Measurements from ENCODE around the gene RPL13A. TPM values are rescaled to one million over a fixed set of nuclear protein-coding genes. Genes with fewer than 3 reads are reported as not detected.
"Not testable (repeated sequence)": the region's sequence is repeated elsewhere in the genome, so short reads cannot be mapped to it uniquely, and the experiment has no call there.

The RPL13A gene
- total RNA-seq, result 2,203 TPM

DNA sequence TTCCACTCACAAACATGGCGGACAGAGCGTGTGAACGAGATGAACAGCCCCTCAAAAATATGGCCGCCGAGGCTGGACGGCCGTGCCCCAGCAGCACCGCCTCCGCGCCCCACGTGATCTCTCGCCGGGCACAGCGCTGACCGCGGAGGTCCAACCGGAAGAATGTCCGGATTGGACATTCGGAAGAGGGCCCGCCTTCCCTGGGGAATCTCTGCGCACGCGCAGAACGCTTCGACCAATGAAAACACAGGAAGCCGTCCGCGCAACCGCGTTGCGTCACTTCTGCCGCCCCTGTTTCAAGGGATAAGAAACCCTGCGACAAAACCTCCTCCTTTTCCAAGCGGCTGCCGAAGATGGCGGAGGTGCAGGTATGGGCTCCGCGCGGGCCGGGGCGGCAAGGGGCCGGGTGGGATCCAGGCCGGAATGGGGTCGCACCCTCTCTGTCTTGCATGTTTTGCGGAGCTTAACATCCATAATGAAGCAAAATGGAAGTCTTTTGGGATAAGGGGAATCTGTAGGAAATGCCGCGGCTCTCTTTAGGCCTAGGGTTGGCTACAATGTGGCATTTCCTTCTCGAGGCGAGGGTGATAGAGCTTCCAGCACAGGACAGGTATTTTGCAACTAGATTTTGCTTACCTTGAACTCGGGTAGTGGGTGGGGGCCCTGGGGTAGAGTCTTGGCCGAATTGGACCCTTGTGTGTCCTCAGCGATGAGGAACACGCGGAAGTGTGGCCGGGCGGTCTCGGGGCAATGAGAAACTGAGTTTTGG, at the start of gene RPL13A:
Gene RPL13A, plus strand, starts transcription at position 332 of the 769 bp plus-strand sequence. Its CDS starts 22 bp downstream, at position 354.
- peak; percentile 98 for DNase-seq

DNA sequence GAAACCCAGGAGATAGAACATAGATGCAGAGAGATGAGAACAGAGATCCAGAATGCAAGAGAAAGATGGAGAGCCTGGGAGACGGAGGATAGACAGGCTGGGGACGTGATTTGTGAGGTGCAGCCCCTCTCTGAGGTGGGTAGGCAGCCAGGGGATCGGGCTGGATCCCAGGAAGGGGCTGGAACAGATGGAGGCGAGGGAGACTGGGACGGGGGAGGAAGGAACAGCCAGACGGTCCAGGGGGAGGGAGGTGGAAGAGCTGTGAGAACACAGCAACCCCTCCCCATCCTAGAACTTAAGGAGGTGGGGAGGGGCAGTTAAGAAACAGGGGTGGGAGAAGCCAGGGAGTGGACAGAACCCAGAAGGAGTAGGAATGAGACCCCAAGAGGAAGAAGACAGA, 49.1 kb upstream of the RPL13A start:
- peak; percentile 42 for DNase-seq

DNA sequence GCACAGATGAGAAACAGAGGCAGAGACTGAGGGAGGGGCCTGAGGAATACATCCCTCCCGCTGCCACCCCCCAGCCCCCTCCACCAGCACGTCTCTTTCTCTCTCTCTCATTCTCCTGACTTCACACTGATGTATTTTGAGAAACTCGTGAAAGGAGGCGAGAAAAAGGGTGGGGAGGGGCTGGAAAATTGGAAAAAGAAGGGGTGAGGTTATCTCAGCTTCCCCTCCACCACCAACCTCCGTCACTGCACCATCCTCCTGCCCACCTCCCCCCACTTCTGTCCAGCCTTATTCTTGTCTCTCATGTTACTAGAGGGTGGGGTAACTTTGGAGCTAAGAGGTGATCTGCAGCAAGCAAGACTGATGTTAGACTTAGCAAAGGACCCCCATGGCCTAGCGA, 47.6 kb upstream of the RPL13A start:
- no peak for DNase-seq

DNA sequence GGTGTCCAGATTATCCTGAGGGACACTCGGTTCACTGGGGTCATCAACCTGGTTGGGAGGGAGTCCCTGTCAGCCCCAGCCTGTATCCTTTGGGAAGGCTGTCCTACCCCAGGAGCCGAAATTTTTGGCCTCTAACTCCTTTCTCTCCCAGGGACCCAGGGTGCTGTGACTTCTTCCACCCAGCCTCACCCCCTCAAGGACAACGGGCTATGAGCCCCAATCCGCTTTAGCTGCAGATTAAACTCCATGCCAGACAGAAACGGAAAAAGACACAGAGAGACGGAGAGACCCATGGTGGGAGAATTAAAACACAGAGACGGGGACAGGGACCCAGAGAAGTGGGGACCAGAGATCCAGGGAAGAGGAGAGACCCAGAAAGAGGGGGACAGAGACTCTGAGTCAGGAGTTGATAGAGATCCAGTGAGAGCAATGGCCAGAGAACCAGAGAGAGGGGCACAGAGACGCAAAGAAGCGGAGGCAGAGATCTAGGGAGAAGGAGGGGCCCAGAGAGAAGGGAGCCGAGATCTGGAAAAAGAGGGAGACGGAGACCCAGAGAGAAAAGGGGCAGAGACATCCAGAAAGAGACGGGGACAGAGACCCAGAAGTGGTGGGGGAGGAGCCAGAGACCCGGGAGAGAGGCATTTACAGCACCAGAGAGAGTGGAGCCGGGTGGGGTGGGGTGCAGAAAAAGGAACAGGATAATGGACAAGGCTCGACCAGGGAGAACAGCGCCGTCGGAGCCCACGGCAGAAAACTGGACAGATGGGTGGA, 46.8 kb upstream of the RPL13A start:
- no peak for DNase-seq

DNA sequence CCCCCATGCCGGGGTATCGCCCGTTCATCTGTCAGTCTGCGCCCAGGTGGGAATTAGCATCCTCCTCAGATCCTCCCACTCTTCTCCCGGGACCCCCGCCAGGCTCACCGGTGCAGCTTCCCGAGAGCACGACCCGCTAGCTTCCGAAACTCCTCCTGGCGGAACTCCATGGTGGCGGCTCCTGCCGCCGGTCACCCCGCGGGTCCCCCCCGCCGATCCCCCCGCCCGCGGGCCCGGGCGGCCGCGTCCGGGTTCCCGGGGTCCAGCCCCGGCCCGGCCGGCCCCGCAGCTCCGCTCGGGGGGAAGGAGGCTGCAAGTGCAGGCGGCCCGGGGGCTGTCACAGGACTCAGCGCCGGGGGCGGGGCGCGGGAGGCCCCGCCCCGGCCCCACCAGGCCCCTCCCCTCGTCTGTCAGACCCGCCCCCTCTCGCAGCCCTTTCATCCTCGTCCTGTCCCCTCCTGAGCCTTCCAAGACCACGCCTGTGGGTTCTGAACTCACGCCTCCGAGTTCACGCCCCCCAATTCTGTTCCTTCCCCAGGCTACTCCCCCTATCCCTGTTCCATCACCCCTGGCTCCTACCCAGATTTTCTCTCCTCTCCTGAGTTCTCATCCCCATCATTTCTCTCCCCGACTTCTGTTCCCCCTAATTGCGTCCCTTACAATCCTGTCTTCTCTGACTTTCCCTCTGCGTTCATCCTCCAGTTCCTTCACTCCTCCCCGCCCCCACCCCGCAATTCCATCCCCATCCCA, 46.0 kb upstream of the RPL13A start, which contains the start of gene SLC17A7:
Gene SLC17A7, minus strand, starts transcription at position 318 of the 750 bp plus-strand sequence. Its CDS starts 148 bp downstream, at position 170.
- peak; percentile 33 for DNase-seq

DNA sequence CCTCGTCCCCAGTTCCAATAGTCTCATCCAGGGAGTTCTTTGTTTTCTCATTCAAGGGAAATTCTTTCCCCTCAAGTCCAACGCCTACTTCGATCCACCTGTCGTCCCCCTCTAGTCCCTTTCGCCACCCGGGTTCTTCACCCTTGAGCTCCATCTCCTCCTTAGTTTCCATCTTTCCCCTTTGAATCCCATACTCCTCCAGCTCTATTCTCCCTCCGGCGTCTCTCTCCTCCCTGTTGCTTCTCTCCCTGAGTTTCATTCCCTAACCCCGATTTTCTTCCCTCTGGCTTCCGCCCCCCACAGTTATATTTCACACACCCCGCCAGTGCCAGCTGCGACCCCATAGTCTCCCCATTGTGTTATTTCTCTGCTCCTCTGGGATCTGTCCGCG, 45.5 kb upstream of the RPL13A start:
- DNase-seq, result no peak

DNA sequence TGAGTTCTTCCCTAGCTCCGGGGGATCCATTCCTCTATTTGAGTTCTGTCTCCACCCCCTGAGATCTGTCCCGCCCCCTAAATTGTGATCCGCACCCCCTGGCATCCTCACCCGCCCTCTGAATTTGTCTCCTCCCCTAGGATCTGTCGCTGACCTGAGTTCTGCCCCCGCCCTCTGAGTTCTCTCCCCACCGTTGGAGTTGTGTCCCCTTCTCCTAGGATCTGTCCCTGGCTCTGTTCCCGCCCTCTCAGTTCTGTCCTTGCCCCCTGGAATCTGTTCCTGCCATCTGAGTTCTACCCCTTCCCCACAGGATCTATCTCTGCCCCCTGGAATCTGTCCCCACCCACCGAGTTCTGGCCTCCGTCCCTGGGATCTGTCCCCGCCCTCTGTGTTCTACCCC, 45.1 kb upstream of the RPL13A start:
- no peak for DNase-seq

DNA sequence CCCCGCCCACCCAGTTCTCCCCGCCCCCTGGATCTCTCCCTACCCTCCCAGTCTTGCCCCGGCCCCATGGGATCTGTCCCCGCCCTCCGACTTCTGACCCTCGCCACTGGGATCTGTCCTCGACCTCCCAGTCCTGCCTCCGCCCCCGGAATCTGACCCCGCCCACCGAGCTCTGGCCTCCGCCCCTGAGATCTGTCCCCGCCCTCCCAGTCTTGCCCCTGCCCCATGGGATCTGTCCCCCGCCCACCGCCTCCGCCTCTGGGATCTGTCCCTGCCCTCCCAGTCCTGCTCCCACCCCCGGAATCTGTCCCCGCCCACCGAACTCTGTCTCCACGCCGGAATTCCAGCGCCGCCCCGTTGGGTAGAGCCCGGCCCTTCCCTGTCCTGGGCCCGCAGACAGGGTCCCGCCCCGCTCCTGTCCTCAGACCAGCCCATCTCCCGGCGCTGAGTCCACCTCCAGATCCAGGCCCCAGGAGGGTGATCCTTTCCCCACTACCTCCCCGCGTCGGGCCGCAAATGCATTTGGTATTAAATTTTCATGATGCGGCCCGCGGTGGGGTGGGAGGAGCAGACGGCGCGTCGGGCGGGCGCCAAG, 44.5 kb upstream of the RPL13A start:
- DNase-seq, result peak; percentile 69

DNA sequence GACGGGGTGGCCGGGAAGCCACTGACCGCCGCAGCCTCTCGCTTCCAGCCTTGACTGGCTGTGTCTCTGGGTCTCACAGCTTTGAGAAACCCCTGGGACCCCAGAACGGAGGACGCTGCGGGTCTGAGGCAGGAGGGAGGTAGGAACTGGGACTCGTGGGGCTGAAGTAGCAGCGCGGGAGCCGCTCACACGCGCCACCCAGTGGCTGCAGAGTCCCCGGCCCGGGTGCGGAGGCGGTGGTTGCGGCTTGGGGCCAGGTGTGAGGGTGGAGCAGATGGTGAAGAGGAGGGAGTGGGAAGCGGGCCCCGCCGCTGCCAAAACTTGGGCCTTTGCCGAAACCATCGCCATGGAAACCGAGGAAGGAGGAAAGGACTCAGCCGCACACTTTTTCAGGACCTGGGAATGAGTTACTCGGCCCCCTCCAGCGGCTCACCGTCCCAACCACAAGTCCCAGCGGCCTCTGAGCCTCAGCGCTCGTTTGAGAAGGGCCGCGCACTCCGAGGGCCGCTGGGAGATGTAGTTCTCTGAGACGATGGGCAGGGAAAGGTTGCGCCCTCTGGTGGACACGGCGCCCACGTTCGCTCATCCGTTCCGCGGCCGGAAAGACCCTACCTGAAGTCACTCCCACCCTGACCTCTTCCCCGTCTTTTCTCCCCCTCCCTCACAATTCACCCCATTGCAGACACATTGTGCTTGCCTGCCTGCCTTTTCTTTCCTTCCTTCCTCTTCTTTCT, 43.9 kb upstream of the RPL13A start:
- peak; percentile 94 for DNase-seq

DNA sequence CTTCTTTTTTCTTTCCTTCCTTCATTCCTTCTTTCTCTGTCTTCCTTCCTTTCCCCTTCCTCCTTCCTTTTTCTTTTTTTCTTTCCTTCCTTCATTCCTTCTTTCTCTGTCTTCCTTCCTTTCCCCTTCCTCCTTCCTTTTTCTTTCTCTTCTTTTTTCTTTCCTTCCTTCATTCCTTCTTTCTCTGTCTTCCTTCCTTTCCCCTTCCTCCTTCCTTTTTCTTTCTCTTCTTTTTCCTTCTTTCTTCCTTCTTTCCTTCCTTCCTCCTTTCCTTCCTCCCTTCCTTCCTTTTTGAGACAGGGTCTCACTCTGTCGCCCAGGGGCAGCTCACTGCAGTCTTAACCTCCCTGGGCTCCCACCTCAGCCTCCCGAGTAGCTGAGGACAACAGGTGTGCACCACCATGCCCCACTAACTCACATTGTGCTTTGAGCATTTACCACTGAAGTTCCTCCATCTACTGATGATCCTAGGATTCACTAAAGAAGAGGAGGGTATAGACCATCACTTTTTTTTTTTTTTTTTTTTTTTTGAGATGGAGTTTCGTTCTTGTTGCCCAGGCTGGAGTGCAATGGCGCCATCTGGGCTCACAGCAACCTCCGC, 43.2 kb upstream of the RPL13A start:
- not testable (repeated sequence) for DNase-seq

DNA sequence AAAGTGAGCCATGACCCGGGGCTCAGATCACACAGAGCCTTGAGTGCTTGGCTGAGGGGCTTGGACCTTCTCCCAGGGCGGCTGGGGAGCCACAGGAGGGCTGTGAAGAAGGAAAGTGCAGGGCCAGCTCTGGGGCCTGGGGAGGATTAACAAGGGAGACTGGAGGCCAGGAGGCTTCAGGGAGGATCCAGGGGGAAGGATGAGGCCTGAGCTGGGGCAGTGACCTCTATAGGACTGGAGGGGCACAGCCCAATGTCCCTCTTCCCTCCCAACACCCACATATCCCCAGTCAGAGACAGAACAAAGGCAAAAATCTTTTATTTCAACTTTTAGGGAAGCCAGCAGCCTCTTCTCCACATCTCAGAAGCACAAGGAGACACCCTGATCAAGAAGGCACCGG, 41.4 kb upstream of the RPL13A start:
- no peak for DNase-seq

DNA sequence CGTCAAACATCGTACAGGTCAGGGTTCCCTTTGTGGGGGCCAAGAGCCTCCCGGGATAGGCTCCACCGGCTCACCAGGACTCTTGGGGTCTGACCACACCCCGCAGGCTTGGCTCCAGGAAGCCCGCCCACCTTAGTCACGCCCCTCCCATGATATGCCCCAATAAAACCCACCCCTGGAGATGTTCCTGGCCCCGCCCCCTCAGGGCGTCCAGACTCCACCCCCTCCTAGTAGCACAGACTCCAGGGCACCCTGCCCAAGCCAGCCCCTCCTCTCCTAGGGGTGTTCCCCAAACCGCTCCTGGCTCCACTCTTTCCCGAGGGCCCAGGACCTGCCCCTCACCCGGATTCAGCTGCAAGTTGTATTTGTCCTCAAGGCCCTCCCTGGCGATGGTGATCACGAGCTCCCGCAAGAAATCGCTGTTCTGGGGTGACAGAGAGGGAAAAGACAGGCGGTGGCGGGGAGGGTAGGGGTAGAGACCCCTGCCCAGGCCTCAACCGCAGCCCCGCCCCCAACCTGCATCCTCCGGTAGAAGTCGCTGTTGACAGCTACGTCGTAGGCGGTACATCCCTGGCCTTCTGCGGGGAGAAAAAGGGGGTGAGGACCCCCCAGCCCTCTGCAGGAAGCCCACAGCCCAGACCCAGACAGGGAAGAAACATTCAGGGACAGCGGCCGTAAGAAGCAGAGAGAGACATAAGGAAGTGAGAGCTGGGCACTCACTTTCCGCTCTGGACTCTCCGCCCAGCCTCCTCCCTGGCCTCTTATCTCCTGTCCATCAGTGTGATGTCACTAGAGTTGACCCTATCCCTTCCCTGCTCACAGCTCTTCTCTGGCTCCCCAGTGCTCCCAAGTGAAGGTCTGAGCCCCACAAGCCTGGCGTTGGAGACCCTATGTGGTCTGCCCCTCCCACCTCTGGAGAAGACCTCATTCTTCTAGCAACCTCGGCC, 39.6 kb upstream of the RPL13A start:
- DNase-seq, result no peak

DNA sequence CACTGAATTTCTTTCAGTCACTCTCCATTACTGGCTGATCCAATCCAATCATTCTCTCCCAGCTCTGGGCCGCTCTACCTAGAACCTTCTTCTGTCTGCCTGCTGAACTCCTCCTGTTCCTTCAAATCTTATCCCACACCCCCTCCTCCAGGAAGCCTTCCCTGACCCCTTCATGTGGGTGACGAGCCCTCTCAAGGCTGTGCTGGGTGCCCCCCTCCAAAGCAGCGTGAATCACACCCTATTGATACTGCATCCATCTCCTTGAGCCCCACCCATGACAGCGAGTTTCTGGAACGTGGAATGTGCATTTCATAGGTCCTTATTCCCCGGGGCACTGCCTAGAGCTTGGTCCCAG, 39.0 kb upstream of the RPL13A start:
- DNase-seq, result no peak

DNA sequence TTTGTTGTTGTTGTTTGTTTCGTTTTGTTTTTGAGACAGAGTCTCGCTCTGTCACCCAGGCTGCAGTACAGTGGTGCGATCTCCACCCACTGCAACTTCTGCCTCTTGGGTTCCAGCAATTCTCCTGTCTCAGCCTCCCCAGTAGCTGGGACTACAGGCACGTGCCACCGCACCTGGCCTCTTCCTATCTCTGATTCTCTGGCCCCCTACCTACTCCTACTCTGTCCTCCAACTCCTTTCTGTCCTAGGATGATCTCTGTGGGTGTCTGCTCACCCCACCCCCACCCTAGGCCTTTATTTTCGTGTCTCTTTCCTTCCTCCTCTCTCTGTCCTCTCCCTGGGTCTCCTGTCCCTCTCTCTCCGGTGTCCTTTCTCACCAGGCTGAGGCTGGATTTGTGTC, 37.0 kb upstream of the RPL13A start:
- no peak for DNase-seq

DNA sequence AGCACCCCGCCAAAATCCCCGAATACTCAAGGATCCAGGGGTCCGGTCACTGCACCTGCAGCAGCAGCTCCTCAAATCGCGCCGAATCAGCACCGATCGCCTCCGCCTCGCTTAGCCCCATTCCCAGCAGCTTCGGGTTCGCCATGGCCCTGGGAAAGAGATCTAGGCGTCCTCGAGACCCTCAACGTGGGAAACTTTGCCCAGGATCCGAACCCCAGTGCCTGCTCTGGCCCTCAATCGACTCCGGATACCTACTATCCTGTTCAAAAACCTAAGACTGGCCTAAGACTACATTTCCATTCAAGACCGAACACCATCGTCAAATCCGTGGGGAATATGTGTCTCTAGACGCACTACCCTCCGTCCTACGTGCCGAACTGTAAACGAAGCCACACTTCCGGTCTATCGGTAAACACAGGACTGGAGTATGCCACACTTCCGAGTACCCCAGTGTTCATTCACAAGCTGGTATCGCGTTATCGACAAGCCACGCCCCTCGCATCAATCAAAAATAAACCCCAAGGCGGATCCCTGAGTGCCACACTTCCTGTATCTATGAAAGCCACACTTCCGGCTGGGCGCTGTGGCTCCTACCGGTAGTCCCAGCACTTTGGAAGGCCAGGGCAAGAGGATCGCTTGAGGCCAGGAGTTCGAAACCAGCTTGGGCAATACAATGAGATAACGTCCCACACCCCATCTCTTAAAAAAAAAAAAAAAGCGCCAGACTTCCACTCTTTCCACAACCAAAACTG, 35.8 kb upstream of the RPL13A start, which contains the start of gene PIH1D1:
Gene PIH1D1, minus strand, starts transcription at position 385 of the 752 bp plus-strand sequence. Its CDS starts 240 bp downstream, at position 145.
- peak; percentile 94 for DNase-seq

DNA sequence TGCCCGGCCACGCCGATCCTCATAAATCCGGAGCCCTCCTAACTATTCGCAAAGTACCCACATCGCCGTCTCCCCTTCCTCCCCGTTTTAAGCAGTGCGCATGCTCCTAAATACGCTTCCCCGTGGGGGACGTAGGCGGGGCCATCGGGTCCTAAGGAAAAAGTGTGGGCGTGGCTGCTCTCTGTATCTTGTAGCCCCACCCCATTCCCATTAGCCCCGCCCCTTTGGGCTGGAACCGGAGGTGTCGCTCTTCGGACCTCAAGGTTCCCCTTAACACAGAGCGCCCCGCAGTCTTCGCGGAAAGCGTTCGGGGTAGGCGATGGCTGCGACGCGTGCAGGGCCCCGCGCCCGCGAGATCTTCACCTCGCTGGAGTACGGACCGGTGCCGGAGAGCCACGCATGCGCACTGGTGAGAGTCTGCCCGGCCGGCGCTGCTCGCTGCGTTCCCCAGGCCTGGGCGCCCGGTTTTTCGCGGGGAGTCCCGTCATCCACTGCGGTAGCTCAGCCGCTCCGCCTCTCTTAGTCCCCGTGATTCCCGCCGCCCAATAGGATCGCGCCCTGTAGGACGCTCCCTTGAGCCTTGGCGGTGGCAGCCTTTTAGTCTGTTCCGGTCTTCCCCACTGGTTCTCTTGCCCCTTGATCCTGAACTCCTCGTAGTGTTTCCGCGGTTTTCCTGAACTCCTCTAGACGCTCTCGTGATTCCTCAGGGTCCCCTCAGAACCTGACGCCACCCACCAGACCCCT, 34.2 kb upstream of the RPL13A start, which contains the start of gene ALDH16A1:
Gene ALDH16A1, plus strand, starts transcription at position 213 of the 744 bp plus-strand sequence. Its CDS starts 107 bp downstream, at position 320.
- DNase-seq, result peak; percentile 95

DNA sequence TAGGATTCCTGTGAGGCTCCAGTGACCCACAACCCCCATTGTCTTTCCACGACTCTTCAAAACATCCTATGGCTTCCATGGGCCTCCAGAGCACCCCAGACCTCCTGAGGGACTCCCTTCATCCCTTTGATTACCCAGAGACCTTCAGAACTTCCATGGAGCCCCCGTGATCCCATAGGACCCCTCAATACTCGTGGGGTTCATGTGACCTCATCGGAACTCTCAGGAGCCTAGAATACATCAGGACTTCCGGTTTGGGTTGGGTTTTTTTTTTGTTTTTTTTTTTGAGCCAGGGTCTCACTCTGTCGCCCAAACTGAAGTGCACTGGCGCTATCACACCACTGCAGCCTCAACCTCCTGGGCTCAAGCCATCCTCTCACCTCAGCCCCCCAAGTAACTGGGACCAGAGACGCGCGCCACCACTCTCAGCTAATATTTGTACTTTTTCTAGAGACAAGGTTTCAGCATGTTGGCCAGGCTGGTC, 33.6 kb upstream of the RPL13A start:
- no peak for DNase-seq

DNA sequence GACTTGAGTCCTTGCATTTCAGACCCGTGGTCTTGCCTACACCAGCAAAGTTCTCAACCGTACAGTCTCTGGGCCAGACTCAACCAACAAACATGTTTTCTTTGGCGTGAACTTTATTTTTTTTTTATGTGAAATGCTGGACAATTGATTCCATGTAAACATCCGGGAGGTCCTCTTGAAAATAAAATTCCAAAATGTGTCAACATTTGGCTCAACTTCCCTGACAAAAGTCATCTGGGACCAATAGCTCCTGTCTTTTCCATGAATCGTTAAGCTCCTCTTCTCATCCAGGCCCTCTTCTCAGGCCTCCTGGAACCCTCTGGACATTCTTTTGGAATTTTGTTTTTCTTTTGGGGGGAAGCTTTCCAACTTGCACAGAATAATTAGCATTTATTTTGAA, 31.6 kb upstream of the RPL13A start:
- DNase-seq, result no peak
